ENCODE data around the gene TMEM120A. TPM values are rescaled to one million over a fixed set of nuclear protein-coding genes. Genes with fewer than 3 reads are reported as not detected.

The TMEM120A gene
- total and polyA plus RNA-seq, 2 experiments from 2014 or later, result 12.7 to 22.3 TPM

DNA sequence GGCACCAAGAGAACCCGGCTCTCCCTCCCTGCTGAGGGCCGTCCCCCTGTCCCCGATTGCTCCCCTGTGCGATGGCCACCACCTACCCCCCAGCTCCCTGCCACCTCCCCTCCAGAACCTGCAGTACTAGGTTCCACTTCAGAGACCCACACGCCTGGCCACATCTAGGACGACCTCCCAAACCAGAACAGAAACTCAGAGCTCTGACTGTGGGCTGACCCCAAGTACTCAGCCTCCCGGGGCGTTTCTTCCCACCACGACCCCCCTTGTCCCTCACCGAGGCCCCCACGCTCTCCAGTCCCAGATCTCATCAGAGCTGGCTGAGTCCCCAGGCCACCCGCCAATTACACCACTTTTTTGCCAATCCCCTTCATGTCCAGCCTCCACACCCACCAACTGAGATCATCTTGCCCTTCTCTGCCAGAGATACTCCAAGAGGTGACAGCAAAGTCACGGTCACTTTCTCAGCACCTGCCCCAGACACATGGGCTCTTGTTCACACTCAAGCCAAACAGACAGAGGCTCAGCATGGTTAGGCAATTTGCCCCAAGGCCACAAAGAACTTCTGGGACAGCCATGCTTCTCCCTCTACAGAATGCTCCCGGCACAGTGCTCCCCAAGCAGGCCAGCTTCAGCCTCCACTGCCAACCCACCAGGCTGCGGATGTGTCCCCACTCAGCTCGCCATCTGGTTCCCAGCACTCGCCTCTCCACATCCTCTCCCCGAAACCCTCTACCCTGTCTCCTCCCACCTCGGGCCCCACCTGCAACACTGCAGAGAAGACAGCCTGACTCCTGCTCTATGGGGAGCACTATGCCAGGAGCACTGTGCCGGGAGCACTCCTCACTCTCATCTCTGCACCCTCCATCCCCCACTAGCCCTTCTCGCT lies 4.7 kb downstream of the TMEM120A start (continued):
- TF ChIP-seq, protein P1, sequence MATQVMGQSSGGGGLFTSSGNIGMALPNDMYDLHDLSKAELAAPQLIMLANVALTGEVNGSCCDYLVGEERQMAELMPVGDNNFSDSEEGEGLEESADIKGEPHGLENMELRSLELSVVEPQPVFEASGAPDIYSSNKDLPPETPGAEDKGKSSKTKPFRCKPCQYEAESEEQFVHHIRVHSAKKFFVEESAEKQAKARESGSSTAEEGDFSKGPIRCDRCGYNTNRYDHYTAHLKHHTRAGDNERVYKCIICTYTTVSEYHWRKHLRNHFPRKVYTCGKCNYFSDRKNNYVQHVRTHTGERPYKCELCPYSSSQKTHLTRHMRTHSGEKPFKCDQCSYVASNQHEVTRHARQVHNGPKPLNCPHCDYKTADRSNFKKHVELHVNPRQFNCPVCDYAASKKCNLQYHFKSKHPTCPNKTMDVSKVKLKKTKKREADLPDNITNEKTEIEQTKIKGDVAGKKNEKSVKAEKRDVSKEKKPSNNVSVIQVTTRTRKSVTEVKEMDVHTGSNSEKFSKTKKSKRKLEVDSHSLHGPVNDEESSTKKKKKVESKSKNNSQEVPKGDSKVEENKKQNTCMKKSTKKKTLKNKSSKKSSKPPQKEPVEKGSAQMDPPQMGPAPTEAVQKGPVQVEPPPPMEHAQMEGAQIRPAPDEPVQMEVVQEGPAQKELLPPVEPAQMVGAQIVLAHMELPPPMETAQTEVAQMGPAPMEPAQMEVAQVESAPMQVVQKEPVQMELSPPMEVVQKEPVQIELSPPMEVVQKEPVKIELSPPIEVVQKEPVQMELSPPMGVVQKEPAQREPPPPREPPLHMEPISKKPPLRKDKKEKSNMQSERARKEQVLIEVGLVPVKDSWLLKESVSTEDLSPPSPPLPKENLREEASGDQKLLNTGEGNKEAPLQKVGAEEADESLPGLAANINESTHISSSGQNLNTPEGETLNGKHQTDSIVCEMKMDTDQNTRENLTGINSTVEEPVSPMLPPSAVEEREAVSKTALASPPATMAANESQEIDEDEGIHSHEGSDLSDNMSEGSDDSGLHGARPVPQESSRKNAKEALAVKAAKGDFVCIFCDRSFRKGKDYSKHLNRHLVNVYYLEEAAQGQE (IDR thresholded peaks at IDR 0.05; ENCODE audit: unreplicated experiment), result no peak
- TF ChIP-seq ZNF331 (CRISPR knock-in tag; IDR thresholded peaks at IDR 0.05; ENCODE audit: low read depth) (no peak), STAT1 (IDR thresholded peaks at IDR 0.05; ENCODE audit: unreplicated experiment) (no peak), EZH2 (IDR thresholded peaks at IDR 0.05; ENCODE audit: low read depth, unreplicated experiment) (no peak), POLR2AphosphoS5 (IDR thresholded peaks at IDR 0.05; ENCODE audit: low read depth) (no peak), NANOG (IDR thresholded peaks at IDR 0.05; ENCODE audit: borderline replicate concordance) (no peak), JUNB (IDR thresholded peaks at IDR 0.05; ENCODE audit: unreplicated experiment) (no peak), CREB1 (CRISPR knock-in tag; IDR thresholded peaks at IDR 0.05; ENCODE audit: low read depth) (no peak), EZH2phosphoT487 (IDR thresholded peaks at IDR 0.05; ENCODE audit: unreplicated experiment) (no peak)
- TF ChIP-seq, protein P2, sequence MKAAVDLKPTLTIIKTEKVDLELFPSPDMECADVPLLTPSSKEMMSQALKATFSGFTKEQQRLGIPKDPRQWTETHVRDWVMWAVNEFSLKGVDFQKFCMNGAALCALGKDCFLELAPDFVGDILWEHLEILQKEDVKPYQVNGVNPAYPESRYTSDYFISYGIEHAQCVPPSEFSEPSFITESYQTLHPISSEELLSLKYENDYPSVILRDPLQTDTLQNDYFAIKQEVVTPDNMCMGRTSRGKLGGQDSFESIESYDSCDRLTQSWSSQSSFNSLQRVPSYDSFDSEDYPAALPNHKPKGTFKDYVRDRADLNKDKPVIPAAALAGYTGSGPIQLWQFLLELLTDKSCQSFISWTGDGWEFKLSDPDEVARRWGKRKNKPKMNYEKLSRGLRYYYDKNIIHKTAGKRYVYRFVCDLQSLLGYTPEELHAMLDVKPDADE (IDR thresholded peaks at IDR 0.05), result no peak

DNA sequence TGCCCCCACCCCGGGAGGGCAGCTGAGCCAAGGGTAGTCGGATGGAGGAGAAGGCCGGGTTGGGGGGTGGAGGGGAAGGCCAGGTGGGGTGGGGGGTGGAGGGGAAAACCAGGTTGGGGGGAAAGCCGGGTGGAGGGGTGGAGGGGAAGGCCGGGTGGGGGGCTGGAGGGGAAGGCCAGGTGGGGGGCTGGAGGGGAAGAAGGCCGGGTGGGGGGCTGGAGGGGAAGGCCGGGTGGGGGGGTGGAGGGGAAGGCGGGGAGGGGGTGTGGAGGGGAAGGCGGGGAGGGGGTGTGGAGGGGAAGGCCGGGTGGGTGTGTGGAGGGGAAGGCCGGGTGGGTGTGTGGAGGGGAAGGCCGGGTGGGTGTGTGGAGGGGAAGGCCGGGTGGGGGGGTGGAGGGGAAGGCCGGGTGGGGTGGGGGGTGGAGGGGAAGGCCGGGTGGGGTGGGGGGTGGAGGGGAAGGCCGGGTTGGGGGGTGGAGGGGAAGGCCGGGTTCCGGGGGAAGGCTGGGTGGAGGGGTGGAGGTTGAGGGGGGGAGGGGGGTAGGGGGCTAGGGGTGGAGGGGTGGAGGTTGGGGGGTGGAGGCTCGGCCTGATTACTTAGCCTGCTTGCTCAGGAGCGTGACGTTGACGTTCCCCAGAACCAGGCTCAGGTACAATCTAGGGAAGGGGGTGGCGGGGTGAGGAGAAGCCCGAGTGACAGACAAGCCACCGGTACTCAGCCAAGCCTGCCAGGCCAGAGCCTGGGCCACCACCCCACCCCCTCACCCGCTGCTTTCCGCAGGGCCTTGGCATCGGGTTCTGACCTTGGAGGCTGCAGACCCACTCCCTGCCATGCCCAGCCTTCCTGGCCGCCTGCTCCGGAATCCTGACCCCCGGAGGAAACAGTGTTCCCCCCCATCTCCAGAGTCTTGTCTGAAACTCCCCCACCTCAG lies 5.6 kb downstream of the TMEM120A start:
- Histone ChIP-seq H3K9me2 (ENCODE audit: insufficient read depth) (no peaks in the 10 kb centered on the region), H3K4me1 (ENCODE audit: insufficient read depth) (peaks cover 7% of the 10 kb centered on the region), H3K79me2 (replicated peaks; ENCODE audit: insufficient read depth) (no peaks in the 10 kb centered on the region), H3K4me3 (no peak overlapping the region), H2AFZ (no peak overlapping the region), H4K20me1 (replicated peaks; ENCODE audit: insufficient read depth) (no peaks in the 10 kb centered on the region), H3K4me2 (no peak overlapping the region), H3F3A (replicated peaks; ENCODE audit: low read depth) (no peaks in the 10 kb centered on the region), H3K27me3 (ENCODE audit: insufficient read depth) (no peaks in the 10 kb centered on the region), H3K36me3 (ENCODE audit: insufficient read depth) (no peaks in the 10 kb centered on the region; the same call in 1 of the 2 replicates), H3K27ac (ENCODE audit: low read depth) (no peak overlapping the region)
- no peak for TF ChIP-seq EZH2phosphoT487 (IDR thresholded peaks at IDR 0.05; ENCODE audit: unreplicated experiment)
- no peak for TF ChIP-seq JUNB (IDR thresholded peaks at IDR 0.05; ENCODE audit: unreplicated experiment)
- TF ChIP-seq, protein P2 (IDR thresholded peaks at IDR 0.05), result no peak
- no peak for TF ChIP-seq CREB1 (CRISPR knock-in tag; IDR thresholded peaks at IDR 0.05; ENCODE audit: low read depth)
- TF ChIP-seq ZNF331 (CRISPR knock-in tag; IDR thresholded peaks at IDR 0.05; ENCODE audit: low read depth), result no peak
- H3K27ac Mint-ChIP-seq, result peak overlapping the region; percentile 33; the same call in 1 of the 2 replicates
- no peak overlapping the region for H3K4me3 Mint-ChIP-seq
- DNase-seq (ENCODE audit: low spot score), result peak; percentile 27
- H3K9me3 Mint-ChIP-seq, result no peaks in the 10 kb centered on the region
- H3K4me1 Mint-ChIP-seq, result peaks cover 31% of the 10 kb centered on the region
- no peak for ATAC-seq
- H3K36me3 Mint-ChIP-seq (ENCODE audit: low read depth), result peaks cover 16% of the 10 kb centered on the region
- peaks cover 23% of the 10 kb centered on the region for H3K27me3 Mint-ChIP-seq (ENCODE audit: insufficient read depth, low read depth, poor library complexity)

Data from GM23338 (cell line).